Upper lobe of right lung (tissue), 1 donor: ENCODE results near the gene SP4. TPM values are rescaled to one million over a fixed set of nuclear protein-coding genes. Genes with fewer than 3 reads are reported as not detected.

Source experiments
- ATAC-seq: fragments of 200-7000 bp; cut with Tn5 transposase; one replicate; pipeline ENCODE4 v1.9.1; 2020; ENCODE audit warnings: mild to moderate bottlenecking, moderate library complexity
- DNase-seq: peaks from one replicate; pipeline ENCODE4 v3.0.0-alpha.2; 2020
- H3K27ac ChIP-seq: fragments of 200-600 bp; one replicate; pipeline ENCODE4 v1.8.0; 2022
- H3K27me3 ChIP-seq: fragments of 200-600 bp; one replicate; pipeline ENCODE4 v1.8.0; 2022; ENCODE audit warnings: mild to moderate bottlenecking
- H3K36me3 ChIP-seq: fragments of 200-600 bp; one replicate; pipeline ENCODE4 v1.8.0; 2022
- H3K4me1 ChIP-seq: fragments of 200-600 bp; one replicate; pipeline ENCODE4 v1.8.0; 2022
- H3K4me3 ChIP-seq: fragments of 200-600 bp; one replicate; pipeline ENCODE4 v1.8.0; 2022; ENCODE audit warnings: mild to moderate bottlenecking
- H3K9me3 ChIP-seq: fragments of 200-600 bp; one replicate; pipeline ENCODE4 v1.8.0; 2022
- intact Hi-C: fragments of 100-400 bp; cut with DNase I; formaldehyde crosslinking; loops from one replicate; pipeline ENCODE4 v1.11.0; 2022
- long read RNA-seq: library from polyadenylated mRNA; unstranded; transcript quantifications from one replicate; pipeline ENCODE4 v2.0.0, GENCODE V29; 2021
- total RNA-seq: library from RNA; stranded (reverse); fragmentation: NEBNext Ultra II Directional; extraction: Animal tissue kit (Norgen Biotek cat#: 25700); gene quantifications from one replicate; pipeline ENCODE4 v1.2.1, GENCODE V29; 2021
- TF ChIP-seq, protein P1 (sequence below): fragments of 200-600 bp; IDR thresholded peaks from one replicate; pipeline ENCODE4 v1.8.0; 2022; ENCODE audit warnings: antibody characterized with exemption
- donor health status: DM: no; HTN: yes; CAD: no; lungs with severe emphysema.

The SP4 gene
- 8.2 TPM for total RNA-seq
- long read RNA-seq, full-length matches to known transcripts = 6 of 11 reads
- long read RNA-seq, partial matches to known transcripts = 3 of 11 reads
- long read RNA-seq, other reads (novel, unspliced or antisense) = 2 of 11 reads

GRCh38 chr7:21427871-21428658 is at the start of gene SP4:
Gene SP4 (plus strand): TSS chr7:21428083. CDS start chr7:21428252, 169 bp downstream.
- Histone ChIP-seq H3K27me3 (no peaks in the 10 kb centered on the region), H3K36me3 (peaks cover 4% of the 10 kb centered on the region), H3K27ac (peak within 1 kb of the TSS; percentile 98), H3K4me1 (peaks cover 39% of the 10 kb centered on the region), H3K4me3 (peak within 1 kb of the TSS; percentile 93), H3K9me3 (no peaks in the 10 kb centered on the region)
- intact Hi-C loops = no loop called here
- peak; percentile 89 for ATAC-seq
- TF ChIP-seq, protein P1, sequence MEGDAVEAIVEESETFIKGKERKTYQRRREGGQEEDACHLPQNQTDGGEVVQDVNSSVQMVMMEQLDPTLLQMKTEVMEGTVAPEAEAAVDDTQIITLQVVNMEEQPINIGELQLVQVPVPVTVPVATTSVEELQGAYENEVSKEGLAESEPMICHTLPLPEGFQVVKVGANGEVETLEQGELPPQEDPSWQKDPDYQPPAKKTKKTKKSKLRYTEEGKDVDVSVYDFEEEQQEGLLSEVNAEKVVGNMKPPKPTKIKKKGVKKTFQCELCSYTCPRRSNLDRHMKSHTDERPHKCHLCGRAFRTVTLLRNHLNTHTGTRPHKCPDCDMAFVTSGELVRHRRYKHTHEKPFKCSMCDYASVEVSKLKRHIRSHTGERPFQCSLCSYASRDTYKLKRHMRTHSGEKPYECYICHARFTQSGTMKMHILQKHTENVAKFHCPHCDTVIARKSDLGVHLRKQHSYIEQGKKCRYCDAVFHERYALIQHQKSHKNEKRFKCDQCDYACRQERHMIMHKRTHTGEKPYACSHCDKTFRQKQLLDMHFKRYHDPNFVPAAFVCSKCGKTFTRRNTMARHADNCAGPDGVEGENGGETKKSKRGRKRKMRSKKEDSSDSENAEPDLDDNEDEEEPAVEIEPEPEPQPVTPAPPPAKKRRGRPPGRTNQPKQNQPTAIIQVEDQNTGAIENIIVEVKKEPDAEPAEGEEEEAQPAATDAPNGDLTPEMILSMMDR = no peak
- DNase-seq = peak; percentile 98

DNA sequence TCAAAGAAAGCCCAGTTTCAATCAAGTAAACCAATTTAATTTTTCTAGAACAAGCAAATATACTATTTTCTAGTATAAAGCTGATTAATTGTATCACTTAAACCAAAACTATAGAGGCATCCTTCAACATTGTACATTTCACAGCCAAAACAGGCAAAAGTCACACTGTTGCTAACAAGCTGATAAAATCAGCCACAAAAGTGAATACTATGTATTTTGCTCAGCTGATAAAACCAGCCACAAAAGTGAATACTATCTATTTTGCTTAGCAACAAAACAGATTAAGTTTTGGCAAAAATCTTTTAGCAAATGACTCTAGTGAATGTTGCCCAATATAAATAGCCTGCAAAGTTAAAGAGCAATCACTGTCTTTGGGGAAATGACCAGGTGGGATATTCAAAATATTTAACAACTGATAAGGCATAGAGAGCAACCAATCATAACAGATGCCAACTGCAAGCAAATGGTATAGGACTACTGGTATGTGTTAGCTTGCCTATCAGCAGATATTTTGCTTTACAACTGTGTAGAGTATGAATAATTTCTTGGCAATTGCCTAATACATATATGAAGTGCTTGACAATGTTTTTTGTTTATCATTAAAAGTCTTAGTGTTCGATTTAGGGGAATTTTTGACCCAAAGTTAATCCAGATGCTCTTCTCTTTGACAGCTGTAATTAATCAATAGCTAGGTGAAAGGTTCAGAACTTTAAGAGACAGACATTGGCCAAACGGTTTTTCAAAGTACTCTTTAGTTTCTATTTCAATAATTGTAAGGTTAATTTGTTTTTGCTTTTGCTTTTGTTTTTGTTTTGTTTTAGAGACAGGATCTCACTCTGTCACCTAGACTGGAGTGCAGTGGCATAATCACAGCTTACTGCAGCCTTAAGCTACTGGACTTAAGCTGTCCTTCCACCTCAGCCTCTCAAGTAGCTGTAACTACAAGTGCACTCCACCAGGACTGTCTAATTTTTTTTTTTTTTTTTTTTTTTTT is 44.4 kb upstream of the SP4 start:
- no peaks in the 10 kb centered on the region for H3K9me3 ChIP-seq
- no peak for DNase-seq
- H3K27me3 ChIP-seq = no peaks in the 10 kb centered on the region
- ATAC-seq = no peak
- H3K4me3 ChIP-seq = no peak overlapping the region
- no peak overlapping the region for H3K27ac ChIP-seq
- H3K4me1 ChIP-seq = no peaks in the 10 kb centered on the region
- H3K36me3 ChIP-seq = no peaks in the 10 kb centered on the region
- intact Hi-C loops = no loop called here
- TF ChIP-seq, protein P1 = no peak

GRCh38 chr7:21393937-21394336 is 33.9 kb upstream of the SP4 start:
- ATAC-seq (no peak), DNase-seq (no peak)
- H3K27me3 ChIP-seq = no peaks in the 10 kb centered on the region
- no peak overlapping the region for H3K4me3 ChIP-seq
- H3K27ac ChIP-seq = no peak overlapping the region
- intact Hi-C loops = no loop called here
- no peaks in the 10 kb centered on the region for H3K36me3 ChIP-seq
- H3K9me3 ChIP-seq = no peaks in the 10 kb centered on the region
- TF ChIP-seq, protein P1 = no peak
- H3K4me1 ChIP-seq = no peaks in the 10 kb centered on the region

DNA sequence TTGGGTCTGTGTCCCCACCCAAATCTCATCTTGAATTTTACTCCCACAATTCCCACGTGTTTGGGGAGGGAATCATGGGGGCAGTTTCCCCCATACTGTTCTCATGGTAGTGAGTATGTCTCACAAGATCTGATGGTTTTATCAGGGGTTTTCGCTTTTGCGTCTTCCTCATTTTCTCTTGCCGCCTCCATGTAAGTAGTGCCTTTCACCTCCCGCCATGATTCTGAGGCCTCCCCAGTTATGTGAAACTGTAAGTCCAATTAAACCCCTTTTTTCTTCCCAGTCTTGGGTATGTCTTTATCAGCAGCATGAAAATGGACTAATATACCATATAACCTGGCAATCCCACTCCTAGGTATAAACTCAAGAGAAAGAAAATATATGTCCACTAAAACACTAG is 25.9 kb upstream of the SP4 start:
- TF ChIP-seq, protein P1 = no peak
- Histone ChIP-seq H3K27me3 (no peaks in the 10 kb centered on the region), H3K9me3 (no peaks in the 10 kb centered on the region), H3K4me1 (no peaks in the 10 kb centered on the region), H3K4me3 (no peak overlapping the region), H3K27ac (no peak overlapping the region), H3K36me3 (no peaks in the 10 kb centered on the region)
- intact Hi-C loops = no loop called here
- ATAC-seq = no peak
- no peak for DNase-seq

DNA sequence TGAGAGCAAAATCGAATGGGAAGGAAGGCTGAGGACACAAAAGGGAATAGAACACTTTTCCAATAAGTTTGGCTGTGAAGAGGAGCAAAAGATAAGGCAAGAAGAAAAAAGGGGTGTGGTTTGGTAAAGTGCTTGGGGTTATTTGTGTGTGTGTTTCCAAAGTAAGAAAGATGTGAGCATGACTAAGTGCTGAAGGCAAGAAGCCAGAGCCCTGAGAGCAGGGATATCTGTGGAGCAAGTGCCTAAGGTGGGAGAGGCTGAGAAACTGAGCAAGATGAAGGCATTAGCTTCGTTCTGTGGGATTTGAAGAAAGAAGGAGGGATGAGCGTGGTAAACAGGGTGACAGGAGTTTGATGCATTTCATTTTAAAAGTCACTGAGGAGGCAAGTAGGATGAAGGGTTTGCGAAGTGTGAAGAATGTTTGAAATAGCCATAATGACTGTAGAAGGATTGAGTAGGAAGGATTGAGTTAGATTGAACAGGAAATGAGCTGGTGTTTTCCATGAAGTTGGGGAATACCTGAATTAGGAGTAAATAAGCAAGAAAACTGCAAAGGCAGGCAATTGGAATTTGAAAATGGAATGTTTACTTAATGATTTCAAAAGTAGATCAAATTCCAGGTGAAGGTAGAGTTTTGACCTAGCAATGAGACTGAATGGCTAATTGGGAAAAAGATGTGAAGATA is 19.9 kb upstream of the SP4 start:
- H3K27me3 ChIP-seq = peaks cover 3% of the 10 kb centered on the region
- DNase-seq (no peak), ATAC-seq (no peak)
- H3K27ac ChIP-seq = no peak overlapping the region
- TF ChIP-seq, protein P1 = no peak
- no peaks in the 10 kb centered on the region for H3K9me3 ChIP-seq
- H3K4me1 ChIP-seq = no peaks in the 10 kb centered on the region
- no peaks in the 10 kb centered on the region for H3K36me3 ChIP-seq
- H3K4me3 ChIP-seq = no peak overlapping the region
- intact Hi-C loops = no loop called here
